Heart left ventricle (tissue), 16 donors: Measurements from ENCODE around the gene TFEC. TPM values are rescaled to one million over a fixed set of nuclear protein-coding genes. Genes with fewer than 3 reads are reported as not detected.

Experiments used
- ATAC-seq, 4 donors: fragments of 200-7000 bp; cut with Tn5 transposase; one replicate each; pipeline ENCODE4 v1.9.1; 2020 to 2022; ENCODE audit warnings: moderate library complexity in 4 of 4, mild to moderate bottlenecking in 3 of 4, moderate number of reproducible peaks in 1 of 4
- DNase-seq, 5 donors: peaks; one replicate each; pipeline ENCODE4 v3.0.0-alpha.2; 2020
- H3K27ac ChIP-seq, 12 donors: fragments of 200-600 bp; sonication (generic) in 4 of 12; one replicate each; pipeline versions ENCODE4 v1.5.0 to v1.8.0; 2016 to 2022; ENCODE audit warnings: mild to moderate bottlenecking in 2 of 12
- H3K27me3 ChIP-seq, 9 donors: fragments of 200-600 bp; sonication (generic) in 2 of 9; one replicate each; pipeline versions ENCODE4 v1.5.1 to v1.8.0; 2016 to 2022; ENCODE audit warnings: mild to moderate bottlenecking in 3 of 9
- H3K36me3 ChIP-seq, 9 donors: fragments of 200-600 bp; sonication (generic) in 2 of 9; one replicate each; pipeline versions ENCODE4 v1.5.0 to v1.8.0; 2018 to 2022; ENCODE audit warnings: mild to moderate bottlenecking in 2 of 9
- H3K4me1 ChIP-seq, 12 donors: fragments of 200-600 bp; sonication (generic) in 4 of 12; one replicate each; pipeline versions ENCODE4 v1.5.0 to v1.8.0; 2016 to 2022; ENCODE audit warnings: mild to moderate bottlenecking in 3 of 12
- H3K4me3 ChIP-seq, 12 donors: fragments of 200-600 bp; sonication (generic) in 4 of 12; one replicate each; pipeline versions ENCODE4 v1.5.0 to v1.8.0; 2017 to 2022; ENCODE audit warnings: mild to moderate bottlenecking in 9 of 12, moderate library complexity in 4 of 12
- H3K9me3 ChIP-seq, 12 donors: fragments of 200-600 bp; sonication (generic) in 4 of 12; one replicate each; pipeline versions ENCODE4 v1.5.0 to v1.8.0; 2016 to 2022; ENCODE audit warnings: mild to moderate bottlenecking in 1 of 12
- POLR2A ChIP-seq, 2 donors: fragments of 450-650 bp; IDR thresholded peaks; one replicate each; pipeline ENCODE4 v1.6.1; 2017; ENCODE audit warnings: antibody characterized with exemption in 2 of 2, mild to moderate bottlenecking in 2 of 2, moderate library complexity in 2 of 2
- WGBS, 4 donors: extraction: QIAGEN DNeasy Blood & Tissue Kit in 2 of 4; methylation state at CpG; one replicate each; pipeline versions ENCODE4 v1.1.5 to v1.1.7; 2013 to 2018; 5-methylcytosine and 5-hydroxymethylcytosine counted together
- intact Hi-C, 10 donors: fragments of 100-400 bp; cut with DNase I; formaldehyde crosslinking; loops; one replicate each; pipeline versions ENCODE4 v1.11.1 to v1.14.2; 2022
- polyA plus RNA-seq, 2 donors: library from polyadenylated mRNA; stranded (reverse); fragments of 200-250 nt; gene quantifications; one replicate each; pipeline ENCODE4 v1.2.3, GENCODE V29; 2013
- total RNA-seq, 9 donors: library from RNA; depleted of rRNA in 2 of 9; stranded (reverse); fragments of >200 nt in 2 of 9; fragmentation: NEBNext Ultra II Directional in 3 of 9; extraction: Animal tissue kit (Norgen Biotek cat#: 25700) in 3 of 9; gene quantifications; one replicate each; pipeline versions ENCODE4 v1.1.0 to v1.2.4, GENCODE V29; 2016 to 2023
- TF ChIP-seq, protein P1 (sequence below), 12 donors: fragments of 200-600 bp; sonication (generic) in 4 of 12; IDR thresholded peaks; one replicate each; pipeline versions ENCODE4 v1.5.0 to v1.8.0; 2018 to 2022; ENCODE audit warnings: antibody characterized with exemption in 12 of 12, mild to moderate bottlenecking in 5 of 12
- donor health status: ischemic (EF 13 %, LVEDD 7.1; RV severe dilation, severe dysfunction).
- donor health status: healthy with polysubstance abuse.
- donor health status: DM: no; HTN: yes; CAD: no.
- donor health status: DM: no; HTN: no; CAD: no.
- donor health status: ischemic (EF 25% LVEDD 6.9; RV normal size, moderate dysfunction).
- donor health status: ischemic (EF 25% LVEDD 5.7; RV mildly dilated, moderate dysfunction).
- donor health status: healthy.
- donor health status: DM: yes; HTN: yes; CAD: no.
- donor health status: ischemic (EF 35%, LVEDD 5.7; RV mildly dilated, moderate dysfunction).
- donor health status: nonischemic (EF 11% LVEDD 7.7; RV severe dilation, severe dysfunction).
- donor health status: DM: yes; HTN: yes; CAD: no.
- donor health status: PGD.
- donor health status: ischemic (EF 29% LVEDD 5.4; RV normal size, mild dysfunction).
- donor health status: nonischemic (EF 23%, LVEDD 6.1; RV moderate dilation, normal function).

Gene TFEC
- total and polyA plus RNA-seq, 11 donors: 0.42 to 15.4 (median 0.87) TPM

GRCh38 chr7:115951547-115951946 is 79.0 kb downstream of the TFEC start:
- Histone ChIP-seq H3K36me3 (no peaks in the 10 kb centered on the region), H3K4me1 (no peaks in the 10 kb centered on the region), H3K27ac (no peak overlapping the region), H3K4me3 (no peak overlapping the region), H3K9me3 (no peaks in the 10 kb centered on the region), H3K27me3 (no peaks in the 10 kb centered on the region)
- TF ChIP-seq, protein P1, sequence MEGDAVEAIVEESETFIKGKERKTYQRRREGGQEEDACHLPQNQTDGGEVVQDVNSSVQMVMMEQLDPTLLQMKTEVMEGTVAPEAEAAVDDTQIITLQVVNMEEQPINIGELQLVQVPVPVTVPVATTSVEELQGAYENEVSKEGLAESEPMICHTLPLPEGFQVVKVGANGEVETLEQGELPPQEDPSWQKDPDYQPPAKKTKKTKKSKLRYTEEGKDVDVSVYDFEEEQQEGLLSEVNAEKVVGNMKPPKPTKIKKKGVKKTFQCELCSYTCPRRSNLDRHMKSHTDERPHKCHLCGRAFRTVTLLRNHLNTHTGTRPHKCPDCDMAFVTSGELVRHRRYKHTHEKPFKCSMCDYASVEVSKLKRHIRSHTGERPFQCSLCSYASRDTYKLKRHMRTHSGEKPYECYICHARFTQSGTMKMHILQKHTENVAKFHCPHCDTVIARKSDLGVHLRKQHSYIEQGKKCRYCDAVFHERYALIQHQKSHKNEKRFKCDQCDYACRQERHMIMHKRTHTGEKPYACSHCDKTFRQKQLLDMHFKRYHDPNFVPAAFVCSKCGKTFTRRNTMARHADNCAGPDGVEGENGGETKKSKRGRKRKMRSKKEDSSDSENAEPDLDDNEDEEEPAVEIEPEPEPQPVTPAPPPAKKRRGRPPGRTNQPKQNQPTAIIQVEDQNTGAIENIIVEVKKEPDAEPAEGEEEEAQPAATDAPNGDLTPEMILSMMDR (IDR thresholded peaks at IDR 0.05): no peak
- no peak for TF ChIP-seq POLR2A (IDR thresholded peaks at IDR 0.05)
- DNase-seq: no peak
- 86 to 94% (median 91%) methylated on average over 1 of the region's 1 CpG for WGBS, 4 donors
- intact Hi-C loops: no loop called here
- no peak for ATAC-seq

DNA sequence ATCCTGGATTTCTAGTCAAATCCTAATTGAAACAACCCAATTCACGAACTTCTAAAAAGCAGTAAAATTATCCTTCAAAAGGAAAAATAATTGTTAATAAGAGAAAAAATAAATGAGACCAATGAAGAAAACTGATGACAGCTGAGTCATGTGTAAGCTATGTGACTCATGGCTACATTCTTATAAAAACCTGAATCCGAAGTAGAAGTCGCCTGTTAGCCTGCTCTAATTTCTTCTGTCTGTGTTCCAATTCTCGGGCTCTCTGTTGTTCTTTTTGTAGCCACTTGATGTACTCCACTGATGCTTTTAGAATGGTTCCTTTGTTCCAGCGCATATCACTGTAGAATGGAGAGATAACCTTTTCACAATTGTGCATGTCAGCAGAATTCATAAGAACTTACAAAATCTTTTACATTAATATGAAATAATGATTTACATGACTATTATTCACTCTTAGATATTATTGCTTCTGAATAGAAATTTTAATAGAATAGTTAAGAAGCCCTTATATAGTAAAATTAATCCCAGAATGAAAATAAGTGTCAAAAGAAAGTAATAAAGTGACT is 88.8 kb downstream of the TFEC start:
- H3K27me3 ChIP-seq: no peaks in the 10 kb centered on the region
- H3K4me1 ChIP-seq: no peaks in the 10 kb centered on the region
- WGBS, 4 donors: 46 to 62% (median 58%) methylated on average over 5 of the region's 5 CpGs
- intact Hi-C loops: no loop called here
- TF ChIP-seq, protein P1 (IDR thresholded peaks at IDR 0.05): no peak
- no peak for TF ChIP-seq POLR2A (IDR thresholded peaks at IDR 0.05)
- no peak overlapping the region for H3K4me3 ChIP-seq
- ATAC-seq (no peak), DNase-seq (no peak)
- no peaks in the 10 kb centered on the region for H3K9me3 ChIP-seq
- H3K27ac ChIP-seq: no peak overlapping the region
- no peaks in the 10 kb centered on the region for H3K36me3 ChIP-seq

- Histone ChIP-seq H3K4me3 (no peak overlapping the region), H3K27ac (no peak overlapping the region), H3K4me1 (no peaks in the 10 kb centered on the region), H3K27me3 (no peaks in the 10 kb centered on the region), H3K9me3 (no peaks in the 10 kb centered on the region), H3K36me3 (no peaks in the 10 kb centered on the region)
- WGBS, 4 donors: 73 to 76% (median 75%) methylated on average over 3 of the region's 3 CpGs
- TF ChIP-seq POLR2A (IDR thresholded peaks at IDR 0.05): no peak
- TF ChIP-seq, protein P1 (IDR thresholded peaks at IDR 0.05): no peak
- ATAC-seq (no peak), DNase-seq (no peak)
- intact Hi-C loops: no loop called here
Observed at GRCh38 chr7:115940460-115941060, 90.0 kb downstream of the TFEC start.

- Histone ChIP-seq H3K27me3 (no peaks in the 10 kb centered on the region), H3K9me3 (no peaks in the 10 kb centered on the region), H3K4me3 (no peak overlapping the region), H3K36me3 (no peaks in the 10 kb centered on the region), H3K4me1 (no peaks in the 10 kb centered on the region), H3K27ac (no peak overlapping the region)
- TF ChIP-seq POLR2A (IDR thresholded peaks at IDR 0.05): no peak
- TF ChIP-seq, protein P1 (IDR thresholded peaks at IDR 0.05): no peak
- WGBS, 4 donors: 78 to 86% (median 84%) methylated on average over 1 of the region's 1 CpG
- intact Hi-C loops: no loop called here
- ATAC-seq (no peak), DNase-seq (no peak)
Observed at GRCh38 chr7:115937960-115938359, 92.6 kb downstream of the TFEC start.
